Measurements from ENCODE around the gene RBMS3.

The RBMS3 gene

GRCh38 chr3:29977360-29977759 is 696.5 kb downstream of the RBMS3 start:
- ATAC-seq (no peak), DNase-seq (no peak)
- no peaks in the 10 kb centered on the region for H3K4me1 Mint-ChIP-seq
- peaks cover 4 to 5% of the 10 kb centered on the region in 2 donors for H3K9me3 Mint-ChIP-seq
- H3K27me3 Mint-ChIP-seq = peaks cover 24% of the 10 kb centered on the region
- H3K27ac Mint-ChIP-seq = no peak overlapping the region
- no peak overlapping the region for H3K4me3 Mint-ChIP-seq

DNA sequence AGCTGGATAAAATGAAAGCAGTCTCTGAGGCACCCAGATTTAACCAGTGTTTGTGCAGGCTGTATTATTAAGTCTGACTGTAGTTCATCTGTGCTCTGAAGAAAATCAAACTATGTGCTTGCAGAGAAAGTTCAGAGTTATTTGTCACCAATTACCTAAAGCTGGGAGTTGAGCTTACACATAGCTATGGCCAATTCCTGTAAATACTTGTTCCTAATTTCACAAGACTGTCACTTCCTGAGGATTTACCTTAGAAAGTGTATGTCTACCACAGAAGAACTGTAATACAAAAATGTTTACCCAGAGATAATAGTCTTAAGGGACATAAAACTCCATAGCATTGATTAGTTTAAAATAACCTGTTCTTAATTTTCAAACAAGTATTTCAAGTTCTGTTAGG is 697.2 kb downstream of the RBMS3 start:
- no peak for ATAC-seq
- DNase-seq = no peak

GRCh38 chr3:29991198-29991597 is 710.3 kb downstream of the RBMS3 start:
- Mint-ChIP-seq H3K4me3 (no peak overlapping the region), H3K4me1 (no peaks in the 10 kb centered on the region), H3K27me3 (no peaks in the 10 kb centered on the region), H3K27ac (no peak overlapping the region), H3K9me3 (no peaks in the 10 kb centered on the region)
- ATAC-seq (no peak), DNase-seq (no peak)

More for the DNA sequence above, 697.2 kb downstream of the RBMS3 start:
- H3K27me3 Mint-ChIP-seq = peaks cover 26% of the 10 kb centered on the region
- H3K9me3 Mint-ChIP-seq = peaks cover 8 to 10% of the 10 kb centered on the region in 2 donors
- no peak overlapping the region for H3K27ac Mint-ChIP-seq
- no peaks in the 10 kb centered on the region for H3K4me1 Mint-ChIP-seq
- H3K4me3 Mint-ChIP-seq = no peak overlapping the region

DNA sequence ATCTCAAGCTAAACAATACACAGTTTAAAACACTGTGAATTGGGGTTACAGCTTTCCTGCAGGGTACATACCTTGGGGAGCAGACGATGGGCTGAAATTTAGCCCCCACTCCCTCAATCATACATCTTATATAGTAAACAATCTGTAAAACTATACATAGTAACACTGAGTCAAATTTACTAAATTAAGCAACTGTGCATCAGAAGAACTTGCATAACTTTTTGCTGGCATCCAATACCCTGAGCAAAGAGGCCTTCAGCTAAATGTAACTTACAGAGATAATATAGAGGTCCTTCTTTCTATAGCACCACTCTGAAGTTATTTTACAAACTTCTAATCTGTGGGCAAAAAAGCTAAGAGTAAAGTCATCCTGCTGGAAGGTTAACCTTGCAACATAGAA is 721.9 kb downstream of the RBMS3 start:
- ATAC-seq (no peak), DNase-seq (no peak)
- no peak overlapping the region for H3K4me3 Mint-ChIP-seq
- H3K27me3 Mint-ChIP-seq = no peaks in the 10 kb centered on the region
- H3K27ac Mint-ChIP-seq = no peak overlapping the region
- peaks cover 0 to 9% of the 10 kb centered on the region in 2 donors for H3K9me3 Mint-ChIP-seq
- peaks cover 6% of the 10 kb centered on the region for H3K4me1 Mint-ChIP-seq

DNA sequence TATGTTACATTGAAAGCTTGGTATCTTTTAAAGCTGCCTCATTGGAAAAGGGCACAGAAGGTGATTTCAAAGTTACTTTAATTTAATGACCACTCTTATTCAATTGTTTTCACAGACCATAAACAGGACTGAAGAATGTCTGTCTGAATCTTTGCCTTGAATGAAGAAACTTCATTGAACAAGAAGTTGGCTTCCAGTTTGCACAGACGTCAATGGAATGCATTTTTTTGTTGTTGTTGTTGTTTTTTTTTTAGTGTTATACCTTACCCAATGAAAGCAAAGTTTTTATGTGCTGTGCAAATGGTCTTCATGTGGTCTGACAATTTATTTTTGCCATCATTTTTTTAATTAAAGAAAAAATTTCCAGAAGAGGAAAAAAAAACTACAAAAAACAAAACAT is 722.9 kb downstream of the RBMS3 start:
- no peak for DNase-seq
- H3K9me3 Mint-ChIP-seq = peaks cover 0 to 9% of the 10 kb centered on the region in 2 donors
- peaks cover 6% of the 10 kb centered on the region for H3K4me1 Mint-ChIP-seq
- H3K27ac Mint-ChIP-seq = no peak overlapping the region
- ATAC-seq = no peak
- H3K27me3 Mint-ChIP-seq = no peaks in the 10 kb centered on the region
- no peak overlapping the region for H3K4me3 Mint-ChIP-seq

DNA sequence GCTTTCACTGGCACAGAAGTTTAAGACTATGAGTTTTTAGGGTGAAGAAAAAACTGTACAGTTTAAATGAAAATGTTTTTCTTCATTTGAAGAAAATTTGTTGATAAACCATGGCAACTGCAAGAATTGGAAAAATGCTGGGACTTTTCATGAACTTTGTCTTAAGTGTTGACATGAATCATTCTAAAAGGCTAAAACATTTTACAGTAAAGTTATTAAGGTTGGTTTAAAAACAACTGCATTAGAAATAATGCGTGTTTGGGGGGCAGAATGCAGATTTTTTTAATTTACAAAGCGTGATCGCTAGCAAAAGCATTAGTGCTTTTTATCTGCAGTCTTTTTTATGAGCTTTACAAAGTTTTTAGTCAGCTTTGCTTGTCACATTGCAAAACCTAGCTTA is 723.6 kb downstream of the RBMS3 start:
- Mint-ChIP-seq H3K9me3 (peaks cover 0 to 9% of the 10 kb centered on the region in 2 donors), H3K27ac (no peak overlapping the region), H3K4me1 (peaks cover 6% of the 10 kb centered on the region), H3K27me3 (no peaks in the 10 kb centered on the region), H3K4me3 (no peak overlapping the region)
- no peak for DNase-seq
- no peak for ATAC-seq

- Mint-ChIP-seq H3K4me1 (peaks cover 13% of the 10 kb centered on the region), H3K9me3 (no peaks in the 10 kb centered on the region), H3K27me3 (no peaks in the 10 kb centered on the region), H3K27ac (no peak overlapping the region), H3K4me3 (no peak overlapping the region)
- DNase-seq (no peak), ATAC-seq (no peak)
Measured at GRCh38 chr3:30006111-30006510, 725.2 kb downstream of the RBMS3 start.

DNA sequence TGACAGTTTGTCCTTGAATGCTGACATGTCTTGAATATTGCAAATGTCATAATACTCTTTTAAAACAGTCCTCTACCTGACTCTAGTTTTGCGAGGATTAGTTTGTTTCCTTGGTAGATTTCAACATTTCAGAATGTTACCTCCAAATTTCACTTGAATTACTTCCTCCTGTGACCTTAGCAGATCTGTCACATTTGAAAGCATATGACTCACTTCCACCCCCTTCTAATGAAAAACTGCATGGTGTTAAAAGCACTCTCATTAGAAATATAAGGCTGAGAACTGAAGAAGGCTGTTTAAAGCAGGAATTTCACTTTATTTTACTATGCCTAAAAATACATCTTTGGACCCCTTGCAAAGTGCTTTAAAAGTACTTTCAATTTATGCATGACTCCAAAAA is 726.8 kb downstream of the RBMS3 start:
- H3K4me3 Mint-ChIP-seq = no peak overlapping the region
- ATAC-seq = peak; percentile 50
- H3K4me1 Mint-ChIP-seq = peaks cover 18% of the 10 kb centered on the region
- no peak overlapping the region for H3K27ac Mint-ChIP-seq
- DNase-seq = no peak
- no peaks in the 10 kb centered on the region for H3K27me3 Mint-ChIP-seq
- H3K9me3 Mint-ChIP-seq = no peaks in the 10 kb centered on the region

GRCh38 chr3:30011237-30011803 is 730.4 kb downstream of the RBMS3 start:
- no peaks in the 10 kb centered on the region for H3K27me3 Mint-ChIP-seq
- H3K27ac Mint-ChIP-seq = no peak overlapping the region
- H3K4me3 Mint-ChIP-seq = no peak overlapping the region
- H3K9me3 Mint-ChIP-seq = no peaks in the 10 kb centered on the region
- ATAC-seq (peak; percentile 79), DNase-seq (peak in 1 of 2 donors; percentile 9)
- H3K4me1 Mint-ChIP-seq = peaks cover 18% of the 10 kb centered on the region

DNA sequence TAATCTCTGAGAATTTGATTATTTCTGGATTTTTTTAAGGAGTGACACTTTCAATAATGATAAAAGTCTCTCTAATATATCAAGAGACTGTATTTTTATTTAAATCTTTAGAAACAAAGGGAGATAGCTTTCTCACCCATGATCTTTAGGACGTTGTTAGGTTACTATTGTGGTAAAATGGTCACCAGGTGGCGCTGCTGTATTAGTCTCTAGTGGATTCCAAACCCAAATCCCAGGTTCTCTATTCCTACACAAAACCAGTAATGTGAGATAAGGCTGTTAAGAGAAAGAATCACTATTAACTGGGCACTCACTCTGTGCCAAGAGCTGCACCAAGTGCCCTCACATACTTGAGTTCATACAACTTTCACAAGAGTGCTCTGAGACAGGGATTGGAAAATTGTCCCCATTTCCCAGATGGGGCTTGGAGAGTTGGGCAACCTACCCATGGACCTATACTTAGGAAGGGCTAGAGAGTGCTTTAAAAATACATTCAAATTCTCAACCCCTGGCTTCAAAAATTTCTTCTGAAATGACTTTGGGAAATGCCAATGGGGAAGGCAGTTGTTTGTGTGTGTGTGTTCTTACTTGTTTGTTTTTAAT is 732.2 kb downstream of the RBMS3 start:
- Mint-ChIP-seq H3K4me1 (peaks cover 13% of the 10 kb centered on the region), H3K27me3 (no peaks in the 10 kb centered on the region), H3K27ac (no peak overlapping the region), H3K9me3 (no peaks in the 10 kb centered on the region), H3K4me3 (no peak overlapping the region)
- DNase-seq = peak; percentile 5 to 21
- no peak for ATAC-seq

- Mint-ChIP-seq H3K4me1 (no peaks in the 10 kb centered on the region), H3K27me3 (peaks cover 23% of the 10 kb centered on the region), H3K9me3 (no peaks in the 10 kb centered on the region), H3K27ac (no peak overlapping the region), H3K4me3 (no peak overlapping the region)
- no peak for ATAC-seq
- DNase-seq = no peak
Measured at GRCh38 chr3:30017901-30018300, 737.0 kb downstream of the RBMS3 start.

DNA sequence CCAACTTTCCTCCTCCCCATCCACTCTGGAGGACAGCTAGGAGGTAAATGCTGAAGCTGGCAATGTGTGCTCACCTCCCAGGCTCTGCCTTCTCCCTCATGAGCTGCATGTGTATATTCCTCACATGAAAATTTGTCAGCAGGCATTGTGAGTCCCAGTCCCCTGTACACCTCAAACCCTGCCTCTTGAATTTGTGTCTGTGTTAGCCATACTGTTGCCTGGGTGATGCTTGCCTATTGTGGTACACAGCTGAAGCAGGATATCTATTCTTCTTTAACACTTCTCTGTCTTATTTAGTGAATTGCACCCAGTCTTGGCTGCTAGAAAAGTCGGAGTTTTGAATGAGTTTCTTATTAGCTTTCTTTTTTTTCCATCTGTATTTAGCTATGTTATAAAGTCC is 739.5 kb downstream of the RBMS3 start:
- Mint-ChIP-seq H3K4me3 (no peak overlapping the region), H3K27me3 (peaks cover 25% of the 10 kb centered on the region), H3K9me3 (no peaks in the 10 kb centered on the region), H3K4me1 (no peaks in the 10 kb centered on the region), H3K27ac (peak overlapping the region in 1 of 2 donors; percentile 50)
- no peak for ATAC-seq
- DNase-seq = no peak

DNA sequence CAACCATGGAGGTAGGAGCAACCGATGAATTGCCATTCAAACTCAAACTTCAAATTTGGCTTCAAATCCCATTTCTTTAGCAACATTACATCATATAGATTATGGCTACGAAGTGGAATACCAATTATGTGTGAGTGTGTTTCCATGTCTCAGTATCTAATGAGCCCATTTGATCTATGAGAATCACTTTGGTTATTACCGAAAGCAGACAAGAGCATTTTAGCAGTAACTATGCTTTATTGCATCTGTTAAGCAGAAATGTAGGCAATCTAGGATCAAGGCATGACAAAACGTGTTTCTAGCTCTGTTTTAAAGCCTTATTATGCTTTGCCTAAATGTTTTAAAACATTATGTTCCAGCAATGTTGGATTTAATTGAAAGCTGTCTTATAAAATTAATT is 743.6 kb downstream of the RBMS3 start:
- DNase-seq (no peak), ATAC-seq (no peak)
- no peak overlapping the region for H3K27ac Mint-ChIP-seq
- H3K4me1 Mint-ChIP-seq = no peaks in the 10 kb centered on the region
- no peaks in the 10 kb centered on the region for H3K9me3 Mint-ChIP-seq
- H3K27me3 Mint-ChIP-seq = peaks cover 25% of the 10 kb centered on the region
- H3K4me3 Mint-ChIP-seq = no peak overlapping the region

- H3K9me3 Mint-ChIP-seq = no peaks in the 10 kb centered on the region
- H3K4me3 Mint-ChIP-seq = no peak overlapping the region
- H3K4me1 Mint-ChIP-seq = no peaks in the 10 kb centered on the region
- H3K27me3 Mint-ChIP-seq = peaks cover 17% of the 10 kb centered on the region
- no peak for ATAC-seq
- no peak overlapping the region for H3K27ac Mint-ChIP-seq
- DNase-seq = no peak
Measured at GRCh38 chr3:30026851-30027250, 746.0 kb downstream of the RBMS3 start.

DNA sequence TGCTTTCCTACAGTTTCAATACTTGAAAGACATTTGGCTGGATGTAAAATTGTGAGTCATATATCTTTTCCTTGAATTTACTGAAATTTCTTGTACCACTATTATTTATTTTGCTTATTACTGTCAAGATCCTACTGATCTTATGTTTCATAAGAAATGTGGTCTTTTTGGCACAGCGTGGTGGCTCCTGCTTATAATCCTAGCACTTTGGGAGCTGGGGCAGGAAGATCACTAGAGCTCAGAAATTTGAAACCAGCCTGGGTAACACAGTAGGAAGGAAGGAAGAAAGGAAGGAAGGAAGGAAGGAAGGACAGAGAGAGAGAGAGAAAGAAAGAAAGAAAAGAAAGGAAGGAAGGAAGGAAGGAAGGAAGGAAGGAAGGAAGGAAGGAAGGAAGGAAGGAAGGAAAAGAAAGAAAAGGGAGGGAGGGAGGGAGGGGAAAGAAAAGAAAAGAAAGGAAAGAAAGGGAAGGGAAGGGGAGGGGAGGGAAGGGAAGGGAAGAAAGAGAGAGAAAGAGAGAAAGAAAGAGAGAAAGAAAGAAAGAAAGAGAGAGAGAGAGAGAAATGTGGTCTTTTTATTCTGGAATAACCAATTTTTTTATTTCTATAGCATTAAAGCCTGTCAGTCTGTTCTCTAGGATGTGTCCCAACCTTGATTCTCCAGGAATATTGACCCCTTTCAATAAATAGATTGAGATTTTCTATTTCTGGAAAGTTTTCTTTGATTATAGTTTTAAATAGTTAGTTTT is 753.5 kb downstream of the RBMS3 start:
- Mint-ChIP-seq H3K4me3 (no peak overlapping the region), H3K4me1 (no peaks in the 10 kb centered on the region), H3K27me3 (peaks cover 28% of the 10 kb centered on the region), H3K27ac (peak overlapping the region in 1 of 2 donors; percentile 8), H3K9me3 (no peaks in the 10 kb centered on the region)
- ATAC-seq (no peak), DNase-seq (no peak)

- Mint-ChIP-seq H3K27me3 (peaks cover 34% of the 10 kb centered on the region), H3K4me3 (no peak overlapping the region), H3K4me1 (no peaks in the 10 kb centered on the region), H3K9me3 (no peaks in the 10 kb centered on the region), H3K27ac (no peak overlapping the region)
- ATAC-seq (no peak), DNase-seq (no peak)
Measured at GRCh38 chr3:30035935-30036567, 755.2 kb downstream of the RBMS3 start.
